NCI-H2081 (cell line): Measurements from ENCODE around the gene PKD1.
"Not testable (repeated sequence)": the region's sequence is repeated elsewhere in the genome, so short reads cannot be mapped to it uniquely, and the experiment has no call there.

Source experiments
- DNase-seq, 2 experiments: peaks; one replicate each; lab custom pipeline; 2025; lab: John Stamatoyannopoulos, UW

Gene PKD1

GRCh38 chr16:2107121-2107790 is 28.4 kb downstream of the PKD1 start:
- DNase-seq, result not testable (repeated sequence)

GRCh38 chr16:2106211-2106610 is 29.5 kb downstream of the PKD1 start:
- not testable (repeated sequence) for DNase-seq

- not testable (repeated sequence) for DNase-seq
These were observed 29.9 kb downstream of the PKD1 start for GRCh38 chr16:2105769-2106168.

- DNase-seq, result not testable (repeated sequence)
These were observed 30.4 kb downstream of the PKD1 start for GRCh38 chr16:2105291-2105690.

GRCh38 chr16:2104464-2104863 is 31.2 kb downstream of the PKD1 start:
- not testable (repeated sequence) for DNase-seq

GRCh38 chr16:2102471-2102870 is 33.2 kb downstream of the PKD1 start:
- no peak for DNase-seq

- DNase-seq, result not testable (repeated sequence)
These were observed 34.1 kb downstream of the PKD1 start for GRCh38 chr16:2101581-2101980.

GRCh38 chr16:2097689-2098088 is 38.0 kb downstream of the PKD1 start:
- DNase-seq, result not testable (repeated sequence)

- no peak for DNase-seq
These were observed 38.7 kb downstream of the PKD1 start for GRCh38 chr16:2096853-2097595.

- no peak for DNase-seq
These were observed 39.6 kb downstream of the PKD1 start for GRCh38 chr16:2095918-2096582.

GRCh38 chr16:2095315-2095853 is 40.3 kb downstream of the PKD1 start:
- no peak for DNase-seq

GRCh38 chr16:2093793-2094192 is 41.9 kb downstream of the PKD1 start:
- no peak for DNase-seq

- DNase-seq, result no peak
These were observed 42.8 kb downstream of the PKD1 start for GRCh38 chr16:2092866-2093265.

- no peak for DNase-seq
These were observed 43.5 kb downstream of the PKD1 start for GRCh38 chr16:2092256-2092620.

GRCh38 chr16:2091547-2092255 is 44.0 kb downstream of the PKD1 start:
- DNase-seq, result no peak

- DNase-seq, result peak; percentile 51 to 60
These were observed 44.7 kb downstream of the PKD1 start for GRCh38 chr16:2090777-2091546.

GRCh38 chr16:2090481-2090776 is 45.3 kb downstream of the PKD1 start:
- DNase-seq, result no peak

- no peak for DNase-seq
These were observed 45.8 kb downstream of the PKD1 start for GRCh38 chr16:2089706-2090480.

GRCh38 chr16:2088759-2089358 is 46.8 kb downstream of the PKD1 start:
- DNase-seq, result no peak
